Progenitor cell of endocrine pancreas (in vitro differentiated cells): ENCODE measurements around the gene MAB21L3. TPM values are rescaled to one million over a fixed set of nuclear protein-coding genes. Genes with fewer than 3 reads are reported as not detected.

Experiments
- DNase-seq: peaks from one replicate; pipeline ENCODE4 v3.0.0; 2021; ENCODE audit warnings: low spot score; ENCODE audit not compliant: unreplicated experiment
- H3K27ac Mint-ChIP-seq: 2 replicates; pipeline ENCODE4 v1.8.0; 2021; ENCODE audit warnings: mild to moderate bottlenecking, moderate library complexity, mixed read lengths
- H3K27me3 Mint-ChIP-seq: 2 replicates; pipeline ENCODE4 v1.8.0; 2021; ENCODE audit warnings: mixed read lengths
- H3K36me3 Mint-ChIP-seq: 2 replicates; pipeline ENCODE4 v1.8.0; 2022; ENCODE audit warnings: mixed read lengths; ENCODE audit not compliant: insufficient read depth
- H3K4me1 Mint-ChIP-seq: 2 replicates; pipeline ENCODE4 v1.8.0; 2021; ENCODE audit warnings: low read depth, mixed read lengths
- H3K4me3 Mint-ChIP-seq: 2 replicates; pipeline ENCODE4 v1.8.0; 2021; ENCODE audit warnings: low read depth, mild to moderate bottlenecking, moderate library complexity, mixed read lengths
- H3K9me3 Mint-ChIP-seq: 2 replicates; pipeline ENCODE4 v1.8.0; 2021; ENCODE audit warnings: low read depth, mixed read lengths
- CTCF ChIP-seq: fragments of 200-600 bp; sonication (generic); IDR thresholded peaks from one replicate; pipeline ENCODE4 v1.5.0; 2021; ENCODE audit warnings: antibody characterized with exemption, mild to moderate bottlenecking; ENCODE audit not compliant: unreplicated experiment
- total RNA-seq: library from RNA; stranded (reverse); gene quantifications from 2 replicates; pipeline ENCODE4 v1.2.1, GENCODE V29; 2021

The MAB21L3 gene
- total RNA-seq, 1 donor from 2014 or later = not detected

- no peak for TF ChIP-seq CTCF
These were observed 65.1 kb downstream of the MAB21L3 start for GRCh38 chr1:116176306-116176789.

GRCh38 chr1:116177861-116178260 lies 66.7 kb downstream of the MAB21L3 start:
- Mint-ChIP-seq H3K27me3 (peaks cover 2% of the 10 kb centered on the region), H3K4me1 (peaks cover 11% of the 10 kb centered on the region)
- TF ChIP-seq CTCF = no peak

More at GRCh38 chr1:116176306-116176789, 65.1 kb downstream of the MAB21L3 start:
- Mint-ChIP-seq H3K4me3 (no peak overlapping the region), H3K4me1 (peaks cover 13% of the 10 kb centered on the region), H3K27ac (no peak overlapping the region), H3K36me3 (no peaks in the 10 kb centered on the region), H3K27me3 (no peaks in the 10 kb centered on the region), H3K9me3 (no peaks in the 10 kb centered on the region)
- no peak for DNase-seq

GRCh38 chr1:116178837-116179236 lies 67.6 kb downstream of the MAB21L3 start:
- H3K27me3 Mint-ChIP-seq = peaks cover 9% of the 10 kb centered on the region
- no peak overlapping the region for H3K27ac Mint-ChIP-seq
- no peaks in the 10 kb centered on the region for H3K9me3 Mint-ChIP-seq
- H3K4me1 Mint-ChIP-seq = peaks cover 11% of the 10 kb centered on the region
- no peak for TF ChIP-seq CTCF
- DNase-seq = no peak
- no peak overlapping the region for H3K4me3 Mint-ChIP-seq
- no peaks in the 10 kb centered on the region for H3K36me3 Mint-ChIP-seq

More at GRCh38 chr1:116177861-116178260, 66.7 kb downstream of the MAB21L3 start:
- Mint-ChIP-seq H3K4me3 (no peak overlapping the region), H3K9me3 (no peaks in the 10 kb centered on the region), H3K36me3 (no peaks in the 10 kb centered on the region), H3K27ac (peak overlapping the region; percentile 54)
- no peak for DNase-seq

GRCh38 chr1:116179419-116179818 lies 68.2 kb downstream of the MAB21L3 start:
- DNase-seq = no peak
- Mint-ChIP-seq H3K4me3 (no peak overlapping the region), H3K27ac (peak overlapping the region; percentile 81), H3K36me3 (no peaks in the 10 kb centered on the region), H3K4me1 (peaks cover 11% of the 10 kb centered on the region), H3K27me3 (peaks cover 10% of the 10 kb centered on the region), H3K9me3 (no peaks in the 10 kb centered on the region)
- TF ChIP-seq CTCF = no peak

- no peak for DNase-seq
- Mint-ChIP-seq H3K27ac (no peak overlapping the region), H3K36me3 (no peaks in the 10 kb centered on the region), H3K9me3 (no peaks in the 10 kb centered on the region), H3K27me3 (peaks cover 10% of the 10 kb centered on the region), H3K4me1 (peaks cover 11% of the 10 kb centered on the region), H3K4me3 (no peak overlapping the region)
- no peak for TF ChIP-seq CTCF
These were observed 68.8 kb downstream of the MAB21L3 start for GRCh38 chr1:116179964-116180363.
